Fibroblast of upper back skin (primary cell): Measurements from ENCODE around the gene TOMM22.

Source experiments
- DNase-seq: peaks from one replicate; pipeline ENCODE4 v3.0.0-alpha.2; 2013

Gene TOMM22

GRCh38 chr22:38715852-38716251, 34.1 kb downstream of the TOMM22 start:
- no peak for DNase-seq

DNA sequence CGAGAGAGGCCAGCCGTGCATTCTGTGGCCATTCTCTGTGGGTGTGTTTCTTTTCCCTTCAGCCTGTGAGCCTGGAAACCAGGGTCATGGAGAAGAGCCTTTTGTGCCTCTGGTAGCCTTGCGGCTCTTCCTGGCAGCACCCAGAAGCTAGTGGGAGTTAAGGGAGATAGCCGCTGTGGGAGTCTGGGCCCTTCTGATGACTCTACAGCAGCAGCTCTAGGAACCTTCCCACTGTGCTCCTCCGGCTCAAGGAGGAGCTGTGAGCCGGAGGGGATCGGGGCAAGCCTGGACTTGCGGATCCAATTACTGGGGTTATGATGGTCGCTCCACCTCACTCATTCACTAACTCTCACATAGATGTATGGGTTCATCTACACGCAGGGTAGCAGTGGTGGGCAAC, 34.5 kb downstream of the TOMM22 start:
- DNase-seq, result no peak

DNA sequence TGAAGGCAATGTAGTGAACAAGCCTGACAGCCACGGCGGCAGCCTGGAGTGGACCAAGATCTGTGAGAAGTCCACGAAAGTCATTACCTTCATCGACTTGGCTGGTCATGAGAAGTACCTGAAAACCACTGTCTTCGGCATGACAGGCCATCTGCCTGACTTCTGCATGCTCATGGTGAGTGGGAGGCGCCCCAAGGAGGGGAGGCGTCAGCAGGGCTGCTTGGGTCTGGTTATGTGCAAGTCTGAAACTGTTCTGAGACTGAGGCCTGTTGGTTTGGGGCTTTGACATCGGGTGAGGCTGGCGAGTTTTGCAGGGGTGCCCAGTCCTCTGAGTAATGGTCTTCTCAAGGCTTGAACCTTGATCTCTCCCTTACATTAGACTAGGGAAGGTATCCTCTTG, 35.1 kb downstream of the TOMM22 start:
- DNase-seq, result no peak

- DNase-seq, result no peak
Observed at GRCh38 chr22:38717244-38717643, 35.5 kb downstream of the TOMM22 start.

DNA sequence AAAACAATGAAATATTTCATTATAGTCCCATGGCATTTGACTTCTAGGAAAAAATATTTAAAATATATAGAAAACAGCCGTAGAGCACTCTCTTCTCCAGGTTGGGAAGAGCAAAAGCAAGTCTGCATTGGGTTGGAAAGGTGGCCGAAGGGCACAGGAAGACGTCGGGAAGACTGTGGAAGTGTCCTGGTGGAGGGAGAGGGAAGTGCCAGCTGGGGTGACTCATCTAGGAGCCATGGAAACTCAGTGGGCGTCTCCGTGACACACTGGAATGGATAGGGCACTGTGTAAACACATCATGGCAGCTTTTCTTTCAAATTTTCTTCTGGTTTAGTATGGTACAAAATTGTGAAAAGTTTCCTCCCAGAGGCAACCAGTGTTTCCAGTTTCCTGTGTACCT, 36.7 kb downstream of the TOMM22 start:
- peak; percentile 42 for DNase-seq

- DNase-seq, result no peak
Observed at GRCh38 chr22:38719196-38719595, 37.4 kb downstream of the TOMM22 start.

- DNase-seq, result no peak
Observed at GRCh38 chr22:38720350-38720749, 38.6 kb downstream of the TOMM22 start.

DNA sequence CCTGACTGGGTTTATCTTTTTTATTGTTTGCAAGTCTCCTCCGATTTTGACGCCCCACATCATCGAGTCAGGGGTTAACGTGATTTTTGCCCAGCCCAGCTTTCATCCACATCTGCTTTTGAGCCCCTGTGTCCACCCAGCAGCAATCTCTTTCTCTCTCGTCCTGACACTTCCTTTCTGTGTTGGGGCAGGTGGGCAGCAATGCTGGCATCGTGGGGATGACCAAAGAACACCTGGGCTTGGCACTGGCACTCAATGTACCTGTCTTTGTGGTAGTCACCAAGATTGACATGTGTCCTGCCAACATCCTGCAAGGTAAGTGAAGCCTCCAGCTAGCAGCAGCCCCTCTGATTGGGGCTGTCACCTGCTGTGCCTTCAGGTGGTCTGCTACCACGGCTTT, 39.8 kb downstream of the TOMM22 start:
- DNase-seq, result no peak

DNA sequence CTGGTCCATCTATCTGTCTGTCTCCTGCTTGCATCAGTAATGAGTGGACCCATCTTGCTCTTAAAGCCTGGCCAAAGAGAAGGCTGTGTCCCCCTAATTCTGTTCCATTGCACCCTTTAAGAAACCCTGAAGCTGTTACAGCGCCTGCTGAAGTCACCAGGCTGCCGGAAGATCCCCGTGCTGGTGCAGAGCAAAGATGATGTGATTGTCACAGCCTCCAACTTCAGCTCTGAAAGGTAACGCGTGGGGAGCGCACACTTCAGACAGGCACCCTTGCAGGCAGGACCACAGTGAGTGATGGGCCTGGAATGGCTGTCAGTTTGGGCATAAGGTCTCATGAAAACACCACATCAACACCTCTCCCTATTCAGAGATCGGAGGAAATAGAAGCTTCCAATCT, 42.4 kb downstream of the TOMM22 start:
- DNase-seq, result no peak

DNA sequence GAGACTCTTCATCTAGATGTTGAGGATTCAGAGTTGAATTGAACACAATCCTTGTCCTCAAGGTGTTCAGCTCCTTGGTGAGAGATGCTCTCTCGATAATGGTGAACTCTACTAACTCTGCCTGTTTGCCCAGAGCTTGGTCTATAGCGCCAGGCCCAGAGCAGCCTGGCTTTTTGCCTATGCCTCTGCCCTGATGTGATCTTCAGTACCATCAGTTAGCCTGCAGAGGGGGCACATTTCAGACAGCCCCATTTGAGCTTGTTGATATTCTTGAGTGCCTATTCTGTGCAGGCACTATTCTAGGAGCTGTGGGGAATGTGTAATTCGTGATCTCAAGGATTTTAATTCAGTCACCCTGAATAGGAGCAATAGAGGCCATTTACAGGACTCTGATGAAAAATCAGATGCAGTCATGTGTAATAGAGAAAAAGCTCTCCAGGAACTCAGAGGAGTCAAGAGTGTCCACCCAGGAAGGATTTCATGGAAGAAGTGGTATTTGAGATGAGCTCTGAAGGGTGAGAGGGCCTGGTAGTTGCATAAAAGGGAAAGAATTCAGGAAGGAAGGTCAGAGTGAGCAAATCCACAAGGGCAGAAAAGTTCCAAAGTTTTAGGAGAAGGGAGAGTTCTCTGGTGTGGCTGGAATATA, 43.3 kb downstream of the TOMM22 start:
- DNase-seq, result peak; percentile 24

DNA sequence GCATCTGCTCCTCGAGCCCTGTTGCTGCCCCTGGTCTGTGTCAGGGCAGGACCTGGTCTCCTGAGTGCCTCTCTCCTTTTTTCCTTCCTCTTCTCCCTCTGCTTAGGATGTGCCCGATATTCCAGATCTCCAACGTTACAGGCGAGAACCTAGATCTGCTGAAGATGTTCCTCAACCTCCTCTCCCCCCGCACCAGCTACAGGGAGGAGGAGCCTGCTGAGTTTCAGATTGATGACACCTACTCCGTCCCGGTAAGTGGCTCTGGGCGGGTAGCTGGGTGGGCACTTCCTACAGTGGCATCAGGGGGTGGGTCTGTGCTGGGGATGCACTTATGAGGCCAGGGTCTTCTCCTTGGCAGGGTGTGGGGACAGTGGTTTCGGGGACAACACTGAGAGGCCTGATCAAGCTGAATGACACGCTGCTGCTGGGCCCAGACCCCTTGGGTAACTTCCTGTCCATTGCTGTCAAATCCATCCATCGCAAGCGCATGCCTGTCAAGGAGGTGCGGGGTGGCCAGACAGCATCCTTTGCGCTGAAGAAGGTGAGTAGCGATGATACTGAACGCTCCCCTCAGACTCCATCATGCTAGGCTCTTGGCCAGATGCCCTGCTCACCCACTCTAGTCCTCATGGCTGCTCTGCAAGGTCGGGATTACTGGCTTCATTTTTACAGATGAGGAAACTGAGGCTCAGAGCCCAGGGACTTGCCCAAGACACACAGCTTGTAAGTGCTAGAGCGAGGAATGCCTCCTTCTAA, 44.3 kb downstream of the TOMM22 start:
- DNase-seq, result no peak

- DNase-seq, result no peak
Observed at GRCh38 chr22:38727123-38727522, 45.4 kb downstream of the TOMM22 start.

GRCh38 chr22:38727530-38728451, 46.0 kb downstream of the TOMM22 start:
- DNase-seq, result no peak

DNA sequence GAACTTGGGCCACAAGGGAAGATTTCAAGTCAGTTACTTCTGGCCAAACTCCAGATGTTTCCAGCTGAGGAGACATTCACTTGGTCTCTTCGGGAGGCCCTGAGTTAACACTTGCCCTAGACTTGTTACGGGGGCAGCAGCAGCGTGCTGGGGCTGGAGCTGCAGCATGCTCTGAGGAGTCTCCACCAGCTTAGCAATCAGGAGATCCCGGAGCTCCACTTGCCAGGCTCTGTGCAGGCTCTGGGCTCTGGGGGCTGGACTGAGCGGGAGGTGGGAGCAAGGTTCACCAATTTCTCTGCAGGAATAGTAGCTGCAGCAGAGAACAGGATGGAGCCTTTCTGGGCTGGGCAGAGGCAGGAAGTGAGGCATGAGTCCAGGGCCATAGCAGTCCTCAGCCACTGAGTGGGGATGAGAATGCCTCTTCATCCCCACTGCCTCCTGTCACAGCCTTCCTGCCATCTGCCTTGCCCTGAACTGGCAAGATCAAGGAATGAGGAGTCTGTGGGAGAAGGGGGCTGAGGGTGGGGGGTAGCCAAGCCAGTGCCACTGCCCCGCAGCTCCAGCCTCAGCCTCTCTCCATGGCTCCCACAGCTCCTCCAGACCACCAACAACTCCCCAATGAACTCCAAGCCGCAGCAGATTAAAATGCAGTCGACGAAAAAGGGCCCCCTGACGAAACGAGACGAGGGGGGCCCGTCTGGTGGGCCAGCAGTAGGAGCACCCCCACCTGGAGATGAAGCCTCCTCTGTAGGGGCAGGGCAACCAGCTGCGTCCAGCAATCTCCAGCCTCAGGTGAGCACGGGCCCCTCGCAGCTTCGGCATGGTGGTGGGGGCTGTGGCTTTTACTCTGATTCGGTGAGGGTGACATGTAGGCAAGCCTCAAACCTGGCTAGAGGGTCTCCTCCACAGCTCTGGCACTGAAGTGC, 47.4 kb downstream of the TOMM22 start:
- DNase-seq, result no peak

- DNase-seq, result no peak
Observed at GRCh38 chr22:38729946-38730345, 48.2 kb downstream of the TOMM22 start.

DNA sequence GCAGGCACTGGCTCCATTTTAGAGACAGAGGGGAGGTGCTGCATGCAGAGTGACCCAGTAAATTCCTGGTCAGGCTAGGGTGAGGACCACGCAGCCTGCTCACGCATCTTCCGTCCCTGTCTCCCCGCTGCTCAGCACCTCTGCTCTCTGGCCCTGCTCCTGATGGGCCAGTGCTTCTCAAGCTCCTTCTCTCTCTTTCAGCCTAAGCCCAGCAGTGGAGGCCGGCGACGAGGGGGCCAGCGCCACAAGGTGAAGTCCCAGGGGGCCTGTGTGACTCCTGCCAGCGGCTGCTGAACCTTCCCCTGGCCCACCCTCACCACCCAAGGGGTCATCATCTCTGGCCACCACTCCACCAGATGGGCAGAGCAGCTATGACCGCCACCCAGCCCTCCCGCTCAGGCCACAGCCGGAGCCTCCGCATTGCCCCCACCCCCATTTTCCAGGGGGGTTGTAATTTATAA, 48.7 kb downstream of the TOMM22 start:
- no peak for DNase-seq

DNA sequence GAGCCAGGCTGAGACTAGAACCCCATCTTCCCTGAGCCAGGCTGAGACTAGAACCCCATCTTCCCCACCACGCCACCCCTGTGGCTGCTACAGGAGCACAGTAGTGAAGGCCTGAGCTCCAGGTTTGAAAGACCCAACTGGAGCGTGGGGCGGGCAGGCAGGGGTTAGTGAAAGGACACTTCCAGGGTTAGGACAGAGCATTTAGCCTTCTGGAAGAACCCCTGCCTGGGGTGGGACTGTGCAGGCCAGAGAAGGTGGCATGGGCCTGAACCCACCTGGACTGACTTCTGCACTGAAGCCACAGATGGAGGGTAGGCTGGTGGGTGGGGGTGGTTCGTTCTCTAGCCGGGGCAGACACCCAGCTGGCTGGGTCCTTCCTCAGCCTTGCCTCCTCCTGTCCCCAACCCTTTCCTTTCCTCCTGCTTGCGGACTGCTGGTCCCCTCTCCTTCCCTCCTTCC, 50.0 kb downstream of the TOMM22 start:
- DNase-seq, result no peak

DNA sequence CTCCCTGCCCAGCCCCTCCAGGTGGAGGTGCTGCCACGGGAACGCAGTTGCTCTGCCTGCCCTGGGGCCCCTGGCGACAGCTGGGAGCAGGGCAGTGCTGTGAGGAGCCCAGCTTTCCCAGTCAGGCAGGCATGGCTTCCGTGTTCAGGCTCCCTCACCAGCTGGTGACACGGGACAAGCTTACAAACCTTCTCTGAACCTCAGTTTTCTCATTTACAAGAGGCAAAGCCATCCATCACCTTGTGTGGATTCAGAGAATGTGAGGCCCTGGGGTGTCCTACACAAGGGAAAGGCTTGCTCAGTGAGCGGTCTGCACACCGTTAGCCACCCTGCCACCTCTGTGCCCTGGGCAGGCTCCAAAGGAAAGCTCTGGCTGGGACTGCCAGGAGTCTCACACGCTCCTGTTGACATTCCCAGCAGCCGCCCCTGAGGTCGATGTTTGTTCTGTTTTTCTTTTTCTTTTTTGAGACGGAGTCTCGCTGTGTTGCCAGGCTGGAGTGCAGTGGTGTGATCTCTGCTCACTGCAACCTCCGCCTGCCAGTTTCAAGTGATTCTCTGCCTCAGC, 50.6 kb downstream of the TOMM22 start:
- DNase-seq, result no peak

GRCh38 chr22:38733329-38733723, 51.6 kb downstream of the TOMM22 start:
- no peak for DNase-seq

GRCh38 chr22:38733724-38734381, 52.1 kb downstream of the TOMM22 start:
- no peak for DNase-seq

GRCh38 chr22:38734421-38735100, 52.8 kb downstream of the TOMM22 start:
- DNase-seq, result no peak
